ENCODE results near the gene KBTBD13. TPM values are rescaled to one million over a fixed set of nuclear protein-coding genes. Genes with fewer than 3 reads are reported as not detected.
"Not testable (repeated sequence)": the region's sequence is repeated elsewhere in the genome, so short reads cannot be mapped to it uniquely, and the experiment has no call there.

Gene KBTBD13
- total RNA-seq, 2 experiments from 2014 or later = not detected

DNA sequence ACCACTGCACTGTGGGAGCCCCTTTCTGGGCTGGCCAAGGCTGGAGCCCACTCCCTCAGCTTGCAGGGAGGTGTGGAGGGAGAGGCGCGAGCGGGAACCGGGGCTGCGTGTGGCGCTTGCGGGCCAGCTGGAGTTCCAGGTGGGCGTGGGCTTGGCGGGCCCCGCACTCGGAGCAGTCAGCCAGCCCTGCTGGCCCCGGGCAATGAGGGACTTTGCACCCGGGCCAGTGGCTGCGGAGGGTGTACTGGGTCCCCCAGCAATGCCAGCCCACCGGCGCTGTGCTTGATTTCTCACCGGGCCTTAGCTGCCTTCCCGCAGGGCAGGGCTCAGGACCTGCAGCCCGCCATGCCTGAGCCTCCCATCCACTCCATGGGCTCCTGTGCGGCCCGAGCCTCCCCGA lies 1.6 kb upstream of the KBTBD13 start:
- H3K27ac Mint-ChIP-seq; H3K4me1 Mint-ChIP-seq (ENCODE audit: low read depth); DNase-seq; H3K36me3 Mint-ChIP-seq (ENCODE audit: low read depth); H3K9me3 Mint-ChIP-seq; H3K4me3 Mint-ChIP-seq; intact Hi-C loops (cut with micrococcal nuclease): not testable (repeated sequence)
- CTCF ChIA-PET = interaction anchor here (1.6 to 4.9 kb wide), 2 partner anchors 20 to 40 kb away, joined by 6 to 31 read pairs; no protein-coding TSS in a partner anchor
- peaks cover 19% of the 10 kb centered on the region for H3K27me3 Mint-ChIP-seq (ENCODE audit: low read depth)

DNA sequence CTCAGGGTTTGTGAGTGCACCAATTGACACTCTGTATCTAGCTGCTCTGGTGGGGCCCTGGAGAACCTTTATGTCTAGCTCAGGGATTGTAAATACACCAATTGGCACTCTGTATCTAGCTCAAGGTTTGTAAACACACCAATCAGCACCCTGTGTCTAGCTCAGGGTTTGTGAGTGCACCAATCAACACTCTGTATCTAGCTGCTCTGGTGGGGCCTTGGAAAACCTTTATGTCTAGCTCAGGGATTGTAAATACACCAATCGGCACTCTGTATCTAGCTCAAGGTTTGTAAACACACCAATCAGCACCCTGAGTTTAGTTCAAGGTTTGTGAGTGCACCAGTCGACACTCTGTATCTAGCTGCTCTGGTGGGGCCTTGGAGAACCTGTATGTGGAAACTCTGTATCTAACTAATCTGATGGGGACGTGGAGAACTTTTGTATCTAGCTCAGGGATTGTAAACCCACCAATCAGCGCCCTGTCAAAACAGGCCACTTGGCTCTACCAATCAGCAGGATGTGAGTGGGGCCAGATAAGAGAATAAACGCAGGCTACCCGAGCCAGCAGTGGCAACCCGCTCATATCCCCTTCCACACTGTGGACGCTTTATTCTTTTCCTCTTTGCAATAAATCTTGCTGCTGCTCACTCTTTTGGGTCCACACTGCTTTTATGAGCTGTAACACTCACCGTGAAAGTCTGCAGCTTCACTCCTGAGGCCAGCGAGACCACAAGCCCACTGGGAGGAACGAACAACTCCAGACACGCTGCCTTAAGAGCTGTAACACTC lies 745 bp upstream of the KBTBD13 start:
- H3K4me1 Mint-ChIP-seq (ENCODE audit: low read depth); H3K4me3 Mint-ChIP-seq; intact Hi-C loops (cut with micrococcal nuclease); H3K9me3 Mint-ChIP-seq; H3K27ac Mint-ChIP-seq; DNase-seq; H3K36me3 Mint-ChIP-seq (ENCODE audit: low read depth): not testable (repeated sequence)
- CTCF ChIA-PET = interaction anchor here (0.6 to 4.9 kb wide), 5 partner anchors 8 to 244 kb away, joined by 3 to 31 read pairs (median 3); partner anchors contain the start of gene RASL12
- H3K27me3 Mint-ChIP-seq (ENCODE audit: low read depth) = peaks cover 19% of the 10 kb centered on the region

DNA sequence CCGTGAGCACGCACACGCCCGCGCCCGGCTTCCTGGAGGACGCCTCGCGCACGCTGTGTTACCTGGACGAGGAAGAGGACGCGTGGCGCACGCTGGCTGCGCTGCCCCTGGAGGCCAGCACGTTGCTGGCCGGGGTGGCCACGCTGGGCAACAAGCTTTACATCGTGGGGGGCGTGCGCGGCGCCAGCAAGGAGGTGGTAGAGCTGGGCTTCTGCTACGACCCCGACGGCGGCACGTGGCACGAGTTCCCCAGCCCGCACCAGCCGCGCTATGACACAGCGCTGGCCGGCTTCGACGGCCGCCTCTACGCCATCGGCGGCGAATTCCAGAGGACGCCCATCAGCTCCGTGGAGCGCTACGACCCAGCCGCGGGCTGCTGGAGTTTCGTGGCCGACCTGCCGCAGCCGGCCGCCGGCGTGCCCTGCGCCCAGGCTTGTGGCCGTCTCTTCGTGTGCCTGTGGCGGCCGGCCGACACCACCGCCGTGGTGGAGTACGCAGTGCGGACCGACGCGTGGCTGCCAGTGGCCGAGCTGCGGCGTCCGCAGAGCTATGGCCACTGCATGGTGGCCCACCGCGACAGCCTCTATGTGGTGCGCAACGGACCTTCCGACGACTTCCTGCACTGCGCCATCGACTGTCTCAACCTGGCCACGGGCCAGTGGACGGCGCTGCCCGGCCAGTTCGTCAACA lies 890 bp downstream of the KBTBD13 start:
- Mint-ChIP-seq H3K4me1 (ENCODE audit: low read depth) (peaks cover 12% of the 10 kb centered on the region), H3K9me3 (no peaks in the 10 kb centered on the region), H3K27ac (no peak overlapping the region), H3K36me3 (ENCODE audit: low read depth) (no peaks in the 10 kb centered on the region), H3K4me3 (no peak overlapping the region), H3K27me3 (ENCODE audit: low read depth) (peaks cover 24% of the 10 kb centered on the region)
- no peak for DNase-seq
- intact Hi-C loops (cut with micrococcal nuclease) = no loop called here
- CTCF ChIA-PET = interaction anchor here (0.9 to 4.9 kb wide), 7 partner anchors 8 to 246 kb away, joined by 3 to 31 read pairs (median 4); no protein-coding TSS in a partner anchor

DNA sequence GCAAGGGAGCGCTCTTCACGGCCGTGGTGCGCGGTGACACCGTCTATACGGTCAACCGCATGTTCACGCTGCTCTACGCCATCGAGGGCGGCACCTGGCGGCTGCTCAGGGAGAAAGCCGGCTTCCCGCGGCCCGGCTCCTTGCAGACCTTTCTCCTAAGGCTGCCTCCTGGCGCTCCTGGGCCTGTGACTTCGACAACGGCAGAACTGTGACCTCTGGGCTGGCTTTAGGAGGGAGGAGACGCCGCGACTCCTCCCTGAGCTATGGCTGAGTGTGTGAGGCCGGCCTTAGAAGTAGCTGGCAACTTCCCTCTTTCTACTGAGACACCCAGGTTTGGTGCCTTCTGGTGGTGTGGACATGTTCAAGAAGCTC lies 1.4 kb downstream of the KBTBD13 start:
- Mint-ChIP-seq H3K4me3 (no peak overlapping the region), H3K36me3 (ENCODE audit: low read depth) (no peaks in the 10 kb centered on the region), H3K27ac (no peak overlapping the region)

DNA sequence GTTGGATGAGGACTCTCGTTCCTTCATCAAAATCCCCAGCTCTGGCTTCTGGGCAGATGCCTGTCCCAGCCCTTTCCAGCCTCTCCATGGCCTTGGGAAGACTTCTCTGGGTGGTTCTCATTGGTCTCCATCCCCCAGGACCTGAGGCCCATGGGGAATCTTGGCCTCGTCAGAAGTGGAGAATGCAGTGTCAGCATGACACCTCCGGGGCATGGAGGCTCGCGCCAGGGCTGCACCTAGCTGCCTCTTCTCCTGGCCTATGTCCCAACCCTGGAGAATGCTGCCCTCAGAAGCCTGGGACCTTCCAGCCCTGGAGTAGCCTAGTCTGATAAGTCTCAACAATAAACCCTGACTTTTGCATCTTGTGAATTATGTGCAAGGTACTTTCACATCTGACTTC lies 3.0 kb downstream of the KBTBD13 start:
- H3K36me3 Mint-ChIP-seq (ENCODE audit: low read depth) = no peaks in the 10 kb centered on the region
- peaks cover 30% of the 10 kb centered on the region for H3K27me3 Mint-ChIP-seq (ENCODE audit: low read depth)
- peaks cover 18% of the 10 kb centered on the region for H3K4me1 Mint-ChIP-seq (ENCODE audit: low read depth)
- no peak overlapping the region for H3K4me3 Mint-ChIP-seq
- H3K27ac Mint-ChIP-seq = no peak overlapping the region
- H3K9me3 Mint-ChIP-seq = no peaks in the 10 kb centered on the region
- DNase-seq = no peak
- intact Hi-C loops (cut with micrococcal nuclease) = no loop called here
- CTCF ChIA-PET = interaction anchor here (4.9 kb wide), 1 partner anchor 45 kb away, joined by 31 read pairs; no protein-coding TSS in a partner anchor

More for the DNA sequence above, 1.4 kb downstream of the KBTBD13 start:
- no peaks in the 10 kb centered on the region for H3K9me3 Mint-ChIP-seq
- peaks cover 29% of the 10 kb centered on the region for H3K27me3 Mint-ChIP-seq (ENCODE audit: low read depth)
- peaks cover 18% of the 10 kb centered on the region for H3K4me1 Mint-ChIP-seq (ENCODE audit: low read depth)
- CTCF ChIA-PET = interaction anchor here (0.9 to 4.9 kb wide), 8 partner anchors 8 to 43 kb away, joined by 3 to 31 read pairs (median 4); partner anchors contain the start of gene RASL12
- intact Hi-C loops (cut with micrococcal nuclease) = loop anchor here (1.0 kb wide), 3 partner anchors 24 to 347 kb away; no protein-coding TSS in a partner anchor
- peak; percentile 70 for DNase-seq

DNA sequence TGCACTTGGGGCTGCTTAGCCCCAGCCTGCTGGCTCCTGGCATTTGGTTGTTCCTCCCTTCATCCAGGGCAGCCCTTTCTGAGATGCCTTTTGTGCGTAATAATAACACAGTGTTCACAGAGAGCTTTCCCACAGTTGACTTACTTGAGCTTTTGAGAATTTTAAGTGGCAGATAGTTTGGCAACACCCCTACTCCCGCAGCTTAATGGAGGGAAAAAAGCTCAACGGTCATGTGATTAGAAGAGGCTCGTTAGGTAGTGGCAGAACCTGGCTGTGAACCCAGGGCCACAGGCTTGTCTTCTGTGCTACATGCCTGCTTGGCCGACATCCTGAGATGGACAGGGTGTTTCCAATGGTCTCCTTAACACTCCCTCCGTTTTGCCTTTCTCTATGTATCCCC lies 4.7 kb downstream of the KBTBD13 start:
- no peaks in the 10 kb centered on the region for H3K36me3 Mint-ChIP-seq (ENCODE audit: low read depth)
- H3K27me3 Mint-ChIP-seq (ENCODE audit: low read depth) = peaks cover 28% of the 10 kb centered on the region
- peaks cover 18% of the 10 kb centered on the region for H3K4me1 Mint-ChIP-seq (ENCODE audit: low read depth)
- no peak overlapping the region for H3K27ac Mint-ChIP-seq
- CTCF ChIA-PET = interaction anchor here (1.0 to 1.3 kb wide), 2 partner anchors 29 to 400 kb away, joined by 4 read pairs; no protein-coding TSS in a partner anchor
- DNase-seq = no peak
- H3K4me3 Mint-ChIP-seq = no peak overlapping the region
- intact Hi-C loops (cut with micrococcal nuclease) = no loop called here
- H3K9me3 Mint-ChIP-seq = no peaks in the 10 kb centered on the region

DNA sequence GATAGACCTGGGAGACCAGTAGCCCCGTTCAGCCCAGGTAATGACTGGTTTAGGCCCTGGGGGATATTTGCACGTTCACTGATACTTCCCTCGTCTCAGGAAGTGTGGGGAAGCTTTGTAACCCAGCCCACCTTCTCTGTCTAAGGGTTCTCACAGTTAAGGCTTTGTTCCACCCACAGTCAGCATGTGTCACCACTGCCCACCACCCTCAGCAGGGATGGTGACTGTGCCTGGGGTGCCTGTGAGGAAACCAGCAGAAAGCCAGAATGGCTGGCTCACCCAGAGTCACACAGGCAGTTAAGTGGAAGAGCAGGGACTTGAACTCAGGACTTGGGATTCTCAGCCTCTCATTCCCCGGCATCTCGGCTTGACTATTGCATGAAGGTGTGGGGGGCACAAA lies 5.2 kb downstream of the KBTBD13 start:
- CTCF ChIA-PET = interaction anchor here (1.0 kb wide), 1 partner anchor 400 kb away, joined by 4 read pairs; no protein-coding TSS in a partner anchor
- peaks cover 16% of the 10 kb centered on the region for H3K4me1 Mint-ChIP-seq (ENCODE audit: low read depth)

DNA sequence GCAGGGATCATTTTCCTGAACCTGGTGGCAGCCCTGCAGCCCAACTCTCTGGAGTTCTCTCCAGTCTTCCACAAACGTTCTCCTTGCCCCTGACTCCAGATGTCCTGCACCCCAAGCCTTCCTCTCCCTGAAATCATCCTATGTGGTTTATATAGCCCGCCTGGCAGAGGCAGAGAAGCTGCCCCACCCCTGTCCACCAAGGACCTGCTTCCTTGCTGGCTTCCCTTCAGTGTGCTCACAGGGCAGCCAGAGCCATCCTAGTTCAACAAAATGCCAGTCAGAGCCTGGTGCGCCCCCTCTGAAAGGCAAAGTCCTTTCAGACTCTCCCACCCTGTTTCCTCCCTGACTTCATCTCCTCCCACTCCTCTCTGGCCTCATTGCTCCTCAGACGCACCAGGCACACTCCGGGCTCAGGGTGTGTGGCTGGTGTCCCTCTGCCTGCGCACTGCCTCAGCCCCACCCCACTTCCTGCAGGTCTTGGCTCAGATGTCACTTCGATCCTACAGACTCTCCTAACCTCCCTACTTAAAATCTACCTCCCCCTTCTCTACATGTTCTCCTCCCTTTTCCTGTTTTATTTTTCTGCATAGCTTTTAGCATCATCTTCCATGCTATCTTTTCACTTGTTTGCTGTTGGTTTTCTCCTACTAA lies 5.9 kb downstream of the KBTBD13 start:
- intact Hi-C loops (cut with micrococcal nuclease) = no loop called here
- DNase-seq = peak; percentile 32
- H3K27ac Mint-ChIP-seq = no peak overlapping the region
- CTCF ChIA-PET = interaction anchor here (0.6 to 1.2 kb wide), 3 partner anchors 10 to 399 kb away, joined by 3 to 4 read pairs (median 3); no protein-coding TSS in a partner anchor
- H3K27me3 Mint-ChIP-seq (ENCODE audit: low read depth) = peaks cover 25% of the 10 kb centered on the region
- no peak overlapping the region for H3K4me3 Mint-ChIP-seq
- no peaks in the 10 kb centered on the region for H3K9me3 Mint-ChIP-seq
- no peaks in the 10 kb centered on the region for H3K36me3 Mint-ChIP-seq (ENCODE audit: low read depth)
- H3K4me1 Mint-ChIP-seq (ENCODE audit: low read depth) = peaks cover 16% of the 10 kb centered on the region

More for the DNA sequence above, 5.2 kb downstream of the KBTBD13 start:
- no peaks in the 10 kb centered on the region for H3K9me3 Mint-ChIP-seq
- H3K36me3 Mint-ChIP-seq (ENCODE audit: low read depth) = no peaks in the 10 kb centered on the region
- DNase-seq = no peak
- intact Hi-C loops (cut with micrococcal nuclease) = no loop called here
- H3K27me3 Mint-ChIP-seq (ENCODE audit: low read depth) = peaks cover 25% of the 10 kb centered on the region
- no peak overlapping the region for H3K27ac Mint-ChIP-seq
- H3K4me3 Mint-ChIP-seq = no peak overlapping the region

DNA sequence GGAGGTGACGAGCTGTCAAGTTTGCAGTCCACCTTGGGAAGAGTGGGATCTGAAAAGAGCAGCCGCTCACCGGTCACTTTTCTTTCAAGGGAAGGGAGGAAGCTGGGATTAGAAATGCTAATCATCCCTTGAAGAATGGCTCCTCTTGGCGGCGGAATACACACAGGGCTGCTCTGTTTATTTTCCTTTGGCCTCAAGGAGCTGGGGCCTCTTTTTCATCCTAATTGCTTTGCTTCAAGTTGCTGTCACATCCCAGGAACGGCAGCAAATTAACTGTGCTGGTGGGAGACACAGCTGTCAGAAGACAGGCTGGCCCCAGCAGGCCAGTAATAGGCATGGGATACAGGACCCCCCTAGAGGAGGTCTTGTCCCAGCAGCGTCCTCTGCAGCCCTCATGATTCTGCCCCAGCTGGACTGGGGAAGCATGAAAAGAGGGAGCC lies 6.7 kb downstream of the KBTBD13 start:
- Mint-ChIP-seq H3K9me3 (no peaks in the 10 kb centered on the region), H3K27me3 (ENCODE audit: low read depth) (peaks cover 19% of the 10 kb centered on the region), H3K36me3 (ENCODE audit: low read depth) (no peaks in the 10 kb centered on the region), H3K4me1 (ENCODE audit: low read depth) (peaks cover 13% of the 10 kb centered on the region), H3K27ac (no peak overlapping the region), H3K4me3 (no peak overlapping the region)
- CTCF ChIA-PET = interaction anchor here (0.6 to 1.2 kb wide), 2 partner anchors 11 to 29 kb away, joined by 3 read pairs; no protein-coding TSS in a partner anchor
- no peak for DNase-seq
- intact Hi-C loops (cut with micrococcal nuclease) = no loop called here

DNA sequence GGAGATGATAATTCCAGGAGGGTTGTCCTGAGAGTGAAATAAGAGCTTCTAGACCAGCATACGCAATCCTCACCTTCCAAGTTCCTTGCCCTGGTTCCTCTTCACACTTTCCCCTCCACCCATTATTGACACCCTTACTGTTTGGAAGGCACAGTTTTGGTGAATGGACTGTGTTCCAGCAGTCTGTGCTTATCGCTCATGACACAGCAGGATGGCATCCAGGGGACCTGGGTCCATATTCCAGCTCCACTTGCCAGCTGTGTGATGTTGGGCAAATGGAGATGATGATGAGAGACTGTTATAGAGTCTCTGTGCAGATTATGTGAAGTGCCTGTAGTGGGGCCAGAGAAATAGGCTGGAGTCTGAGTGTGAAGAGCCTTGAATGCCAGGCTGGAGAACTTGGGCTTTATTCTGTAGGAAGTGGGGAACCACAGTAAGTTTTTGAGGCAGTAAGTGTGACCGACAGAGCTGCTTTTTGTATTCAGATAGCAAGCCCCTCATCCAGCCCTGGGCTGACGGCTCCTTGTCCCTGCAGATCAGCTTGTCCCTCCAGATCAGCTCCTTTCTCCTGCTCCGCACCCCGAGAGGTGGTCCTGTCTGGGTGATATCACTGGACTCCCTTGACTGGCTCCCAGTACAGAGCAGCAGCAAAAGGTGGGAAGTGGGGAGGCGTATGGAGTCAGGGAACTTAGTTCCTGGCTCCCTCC lies 8.1 kb downstream of the KBTBD13 start:
- no peaks in the 10 kb centered on the region for H3K36me3 Mint-ChIP-seq (ENCODE audit: low read depth)
- intact Hi-C loops (cut with micrococcal nuclease) = no loop called here
- peaks cover 11% of the 10 kb centered on the region for H3K27me3 Mint-ChIP-seq (ENCODE audit: low read depth)
- peaks cover 13% of the 10 kb centered on the region for H3K4me1 Mint-ChIP-seq (ENCODE audit: low read depth)
- DNase-seq = no peak
- H3K9me3 Mint-ChIP-seq = no peaks in the 10 kb centered on the region
- H3K4me3 Mint-ChIP-seq = no peak overlapping the region
- CTCF ChIA-PET = interaction anchor here (1.0 kb wide), 1 partner anchor 17 kb away, joined by 3 read pairs; no protein-coding TSS in a partner anchor
- H3K27ac Mint-ChIP-seq = no peak overlapping the region

DNA sequence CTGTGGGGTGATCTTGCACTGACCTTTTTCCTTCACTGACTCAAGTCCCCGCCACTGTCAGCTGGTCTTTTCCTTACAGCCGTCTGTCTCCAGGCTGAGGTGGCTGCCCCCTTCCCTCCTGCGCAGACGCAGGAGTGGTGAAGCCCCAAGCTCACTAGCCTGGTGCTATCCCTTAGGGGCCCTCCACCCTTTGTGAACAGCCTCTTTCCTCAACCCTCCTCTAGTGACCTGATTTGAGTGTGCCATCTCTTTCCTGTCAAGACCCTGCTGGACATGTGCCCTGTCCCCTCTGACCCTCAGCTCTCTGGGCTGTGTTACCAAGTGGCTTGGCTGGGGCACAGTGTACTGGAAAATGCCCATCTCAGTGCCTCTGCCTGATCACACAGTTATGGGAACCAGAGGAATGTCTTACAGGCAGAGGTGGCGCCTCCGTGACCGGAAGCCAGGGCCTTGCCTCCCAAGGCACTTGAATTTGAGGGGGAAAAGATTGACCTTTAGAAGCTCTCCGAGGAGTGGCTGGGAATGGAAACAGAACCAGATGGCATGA lies 8.7 kb downstream of the KBTBD13 start:
- intact Hi-C loops (cut with micrococcal nuclease) = no loop called here
- Mint-ChIP-seq H3K36me3 (ENCODE audit: low read depth) (no peaks in the 10 kb centered on the region), H3K27ac (no peak overlapping the region), H3K27me3 (ENCODE audit: low read depth) (peaks cover 11% of the 10 kb centered on the region), H3K9me3 (no peaks in the 10 kb centered on the region), H3K4me3 (no peak overlapping the region), H3K4me1 (ENCODE audit: low read depth) (peaks cover 13% of the 10 kb centered on the region)
- no peak for DNase-seq
- CTCF ChIA-PET = interaction anchor here (0.6 kb wide), 1 partner anchor 8 kb away, joined by 3 read pairs; no protein-coding TSS in a partner anchor
